ENCODE results near the gene VWA5B1.
"Not testable (repeated sequence)": the region's sequence is repeated elsewhere in the genome, so short reads cannot be mapped to it uniquely, and the experiment has no call there.

The VWA5B1 gene

DNA sequence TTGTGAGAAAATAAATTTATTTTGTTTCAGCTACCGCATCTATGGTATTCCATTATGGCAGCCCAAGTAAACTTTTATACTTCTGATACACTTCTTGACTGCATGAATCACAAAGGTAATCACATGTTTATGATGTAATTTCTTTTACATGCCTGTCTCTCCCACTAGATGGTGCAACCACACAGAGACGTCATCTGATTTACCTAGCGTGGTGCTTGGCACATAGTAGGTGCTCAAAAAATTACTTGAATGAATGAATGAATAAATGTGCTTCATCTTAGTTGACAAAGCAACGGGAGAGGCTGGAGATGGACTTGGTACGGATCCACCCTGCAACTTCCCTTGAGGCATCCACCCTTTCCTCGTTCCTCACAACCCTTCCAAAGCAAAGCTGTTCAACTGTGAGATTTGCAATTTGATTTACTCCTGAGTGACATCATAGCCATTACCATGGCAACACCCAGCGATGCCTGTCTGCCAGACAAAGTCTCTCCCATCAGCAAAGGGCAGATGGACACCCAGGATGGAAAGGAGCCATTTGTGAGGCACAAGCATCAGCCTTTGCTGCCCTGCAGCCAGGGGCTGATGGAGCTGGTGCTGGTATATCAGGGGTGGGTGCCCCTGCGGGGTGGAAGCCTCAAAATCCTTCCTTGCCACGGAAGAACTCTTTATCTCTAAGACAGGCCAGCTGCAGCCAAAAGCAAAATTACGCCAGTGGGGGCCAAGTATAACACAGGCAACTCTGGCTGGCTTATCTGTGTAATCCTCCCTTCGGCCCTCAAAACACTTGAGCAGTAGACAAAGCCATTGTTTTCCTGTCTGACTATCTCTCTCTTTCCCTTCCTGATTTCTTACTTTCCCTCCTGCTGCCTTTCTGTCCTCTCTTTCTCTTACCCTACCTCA, 18.9 kb upstream of the VWA5B1 start:
- TF ChIP-seq, protein P1, sequence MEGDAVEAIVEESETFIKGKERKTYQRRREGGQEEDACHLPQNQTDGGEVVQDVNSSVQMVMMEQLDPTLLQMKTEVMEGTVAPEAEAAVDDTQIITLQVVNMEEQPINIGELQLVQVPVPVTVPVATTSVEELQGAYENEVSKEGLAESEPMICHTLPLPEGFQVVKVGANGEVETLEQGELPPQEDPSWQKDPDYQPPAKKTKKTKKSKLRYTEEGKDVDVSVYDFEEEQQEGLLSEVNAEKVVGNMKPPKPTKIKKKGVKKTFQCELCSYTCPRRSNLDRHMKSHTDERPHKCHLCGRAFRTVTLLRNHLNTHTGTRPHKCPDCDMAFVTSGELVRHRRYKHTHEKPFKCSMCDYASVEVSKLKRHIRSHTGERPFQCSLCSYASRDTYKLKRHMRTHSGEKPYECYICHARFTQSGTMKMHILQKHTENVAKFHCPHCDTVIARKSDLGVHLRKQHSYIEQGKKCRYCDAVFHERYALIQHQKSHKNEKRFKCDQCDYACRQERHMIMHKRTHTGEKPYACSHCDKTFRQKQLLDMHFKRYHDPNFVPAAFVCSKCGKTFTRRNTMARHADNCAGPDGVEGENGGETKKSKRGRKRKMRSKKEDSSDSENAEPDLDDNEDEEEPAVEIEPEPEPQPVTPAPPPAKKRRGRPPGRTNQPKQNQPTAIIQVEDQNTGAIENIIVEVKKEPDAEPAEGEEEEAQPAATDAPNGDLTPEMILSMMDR (IDR thresholded peaks at IDR 0.05; ENCODE audit: low read depth, low read length, missing control alignments) = no peak
- DNase-seq (ENCODE audit: low read depth) = no peak
- in situ Hi-C loops (cut with HindIII; ENCODE audit: low sequenced_read_pairs) = no loop called here
- H3K4me3 ChIP-seq (ENCODE audit: low read depth, low read length) = no peak overlapping the region

DNA sequence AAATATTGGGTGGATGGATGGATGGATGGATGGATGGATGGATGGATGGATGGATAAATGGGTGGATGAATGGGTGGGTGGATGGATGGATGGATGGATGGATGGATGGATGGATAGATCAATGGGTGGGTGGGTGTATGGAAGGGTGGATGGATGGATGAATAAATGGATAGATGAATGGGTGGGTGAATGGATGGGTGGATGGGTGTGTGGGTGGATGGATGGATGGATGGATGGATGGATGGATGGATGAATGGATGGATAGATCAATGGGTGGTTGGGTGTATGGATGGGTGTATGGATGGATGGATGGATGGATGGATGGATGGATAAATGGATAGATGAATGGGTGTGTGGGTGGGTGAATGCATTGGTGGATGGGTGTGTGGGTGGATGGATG, 17.0 kb upstream of the VWA5B1 start:
- DNase-seq (ENCODE audit: low read depth); in situ Hi-C loops (cut with HindIII; ENCODE audit: low sequenced_read_pairs); H3K4me3 ChIP-seq (ENCODE audit: low read depth, low read length): not testable (repeated sequence)

DNA sequence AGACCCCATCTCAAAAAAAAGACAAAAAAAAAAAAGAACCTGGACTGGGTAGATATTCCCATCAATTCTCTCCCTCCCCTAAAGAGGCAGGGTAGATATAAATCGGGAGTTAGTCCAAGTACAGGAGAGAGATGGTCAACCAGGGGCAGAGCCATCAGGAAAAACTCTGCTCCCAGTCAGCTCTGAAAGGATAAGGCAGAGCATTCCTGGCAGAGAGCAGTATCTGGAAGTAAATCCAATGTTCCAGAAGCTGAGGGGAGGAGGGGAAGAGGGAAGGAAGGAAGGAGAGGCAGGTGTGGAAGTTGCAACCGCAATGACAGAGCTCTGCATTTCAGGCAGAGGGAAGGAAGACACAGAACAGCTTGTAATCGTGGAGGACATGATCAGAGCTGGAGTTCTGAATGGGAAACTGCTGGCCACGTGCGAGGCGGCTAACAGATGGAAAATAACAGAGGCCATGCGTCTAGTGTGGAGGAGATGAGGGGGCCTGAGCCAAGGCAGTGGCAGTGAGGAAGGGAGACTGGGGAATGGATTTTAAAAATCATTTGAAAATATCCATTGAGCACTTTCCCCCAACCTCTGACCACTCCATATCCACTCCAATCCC, 15.3 kb upstream of the VWA5B1 start:
- H3K4me3 ChIP-seq (ENCODE audit: low read depth, low read length) = no peak overlapping the region
- in situ Hi-C loops (cut with HindIII; ENCODE audit: low sequenced_read_pairs) = no loop called here
- no peak for DNase-seq (ENCODE audit: low read depth)
- TF ChIP-seq, protein P1 (IDR thresholded peaks at IDR 0.05; ENCODE audit: low read depth, low read length, missing control alignments) = no peak

- in situ Hi-C loops (cut with HindIII; ENCODE audit: low sequenced_read_pairs) = no loop called here
- no peak overlapping the region for H3K4me3 ChIP-seq (ENCODE audit: low read depth, low read length)
These were observed 14.1 kb upstream of the VWA5B1 start for GRCh38 chr1:20276485-20277159.

GRCh38 chr1:20278692-20279130, 12.0 kb upstream of the VWA5B1 start:
- no peak for DNase-seq (ENCODE audit: low read depth)
- TF ChIP-seq, protein P1 (IDR thresholded peaks at IDR 0.05; ENCODE audit: low read depth, low read length, missing control alignments) = no peak
- in situ Hi-C loops (cut with HindIII; ENCODE audit: low sequenced_read_pairs) = no loop called here
- H3K4me3 ChIP-seq (ENCODE audit: low read depth, low read length) = no peak overlapping the region

More at GRCh38 chr1:20276485-20277159, 14.1 kb upstream of the VWA5B1 start:
- TF ChIP-seq, protein P1 (IDR thresholded peaks at IDR 0.05; ENCODE audit: low read depth, low read length, missing control alignments) = no peak
- no peak for DNase-seq (ENCODE audit: low read depth)

DNA sequence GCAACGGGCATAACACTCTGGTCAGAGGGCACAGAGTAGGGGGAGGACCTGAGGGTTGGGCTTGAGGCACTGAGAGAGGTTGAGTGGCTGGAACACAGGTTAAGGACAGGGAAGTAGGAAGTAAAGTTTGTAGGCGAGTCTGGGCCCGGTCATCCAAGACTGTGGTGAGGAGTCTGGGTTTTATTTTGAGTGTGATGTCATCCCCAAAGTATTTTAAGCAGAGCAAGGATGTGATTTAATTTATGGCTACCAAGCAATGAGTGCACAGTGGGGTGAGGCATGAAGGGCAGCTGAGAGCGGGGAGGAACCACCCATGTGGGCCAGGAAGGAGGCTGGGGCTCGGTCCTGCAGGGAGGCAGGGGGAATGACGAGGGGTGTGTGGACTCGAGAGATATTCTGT, 11.2 kb upstream of the VWA5B1 start:
- in situ Hi-C loops (cut with HindIII; ENCODE audit: low sequenced_read_pairs) = no loop called here
- TF ChIP-seq, protein P1 (IDR thresholded peaks at IDR 0.05; ENCODE audit: low read depth, low read length, missing control alignments) = no peak
- no peak overlapping the region for H3K4me3 ChIP-seq (ENCODE audit: low read depth, low read length)
- DNase-seq (ENCODE audit: low read depth) = no peak

Data from astrocyte of the cerebellum (primary cell).